Fibroblast of the conjunctiva (primary cell): Measurements from ENCODE around the gene MTR.
"Not testable (repeated sequence)": the region's sequence is repeated elsewhere in the genome, so short reads cannot be mapped to it uniquely, and the experiment has no call there.

Experiments used
- DNase-seq: peaks from one replicate; pipeline ENCODE4 v3.0.0-alpha.2; 2010; ENCODE audit warnings: low read depth

MTR gene

GRCh38 chr1:236904892-236905741, 110.0 kb downstream of the MTR start:
- DNase-seq: peak; percentile 65

DNA sequence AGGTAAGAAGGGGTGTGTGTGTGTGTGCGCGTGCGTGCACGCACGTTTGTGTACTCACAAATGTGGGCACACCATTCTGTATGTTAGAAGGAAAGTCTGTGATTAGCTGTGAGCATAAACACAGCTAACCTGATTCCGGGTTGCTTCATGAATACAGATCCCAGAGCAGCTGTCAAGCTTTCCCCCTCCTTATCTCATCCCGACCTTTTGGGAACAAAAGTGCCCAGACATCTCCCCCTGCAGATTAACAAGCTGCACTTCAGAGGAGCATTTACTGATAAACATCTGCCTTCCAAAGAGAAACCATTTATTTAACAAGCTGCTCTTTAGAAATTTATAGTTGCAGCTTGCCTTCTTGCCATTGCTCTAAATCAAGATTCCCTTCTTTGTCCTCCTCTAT, 112.1 kb downstream of the MTR start:
- no peak for DNase-seq

GRCh38 chr1:236908669-236909068, 113.6 kb downstream of the MTR start:
- DNase-seq: no peak

DNA sequence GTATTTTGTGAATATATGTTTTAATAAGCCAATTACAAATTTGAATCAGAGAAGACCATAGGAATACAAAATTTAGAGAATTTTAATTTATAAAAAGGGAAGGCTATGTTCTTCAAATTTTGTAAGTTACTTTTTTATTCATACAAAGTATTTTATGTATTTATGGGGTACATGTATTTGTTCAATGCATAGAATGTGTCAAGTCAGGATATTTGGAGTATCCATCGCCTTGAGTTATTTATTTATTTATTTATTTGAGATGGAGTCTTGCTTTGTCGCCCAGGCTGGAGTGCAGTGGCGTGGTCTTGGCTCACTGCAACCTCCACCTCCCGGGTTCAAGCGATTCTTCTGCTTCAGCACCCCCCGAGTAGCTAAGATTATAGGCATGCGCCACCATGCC, 116.0 kb downstream of the MTR start:
- not testable (repeated sequence) for DNase-seq

DNA sequence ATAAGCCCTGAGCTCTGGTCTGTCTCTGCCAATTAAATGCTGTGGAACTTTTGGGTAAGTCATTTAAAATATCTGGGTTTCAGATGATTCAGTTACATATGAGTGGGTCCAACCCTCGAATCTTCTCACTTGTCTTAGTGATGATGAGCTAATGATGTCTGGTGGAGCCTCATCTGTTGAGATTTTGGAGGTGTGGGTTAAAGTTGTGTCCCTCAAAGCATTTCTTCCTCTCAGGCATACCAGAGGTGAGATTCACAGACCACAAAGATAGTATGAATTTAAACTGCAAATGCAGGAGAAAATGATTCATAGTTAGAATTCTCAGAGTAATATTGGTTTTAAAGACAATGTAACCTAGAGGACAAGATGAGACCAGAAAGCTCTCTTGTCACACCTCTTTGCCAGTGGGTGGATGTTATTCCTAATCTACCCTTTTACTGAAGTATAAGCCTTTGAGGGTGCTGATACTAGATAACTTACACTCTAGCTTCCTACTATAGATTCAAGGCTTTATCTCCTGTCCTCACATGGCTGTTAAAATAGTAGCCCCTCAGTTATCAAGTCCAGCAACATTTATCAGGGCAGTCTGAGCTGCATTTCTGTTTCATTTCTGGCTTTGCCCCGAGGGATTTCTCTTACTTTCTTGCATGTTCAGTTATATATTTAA, 118.4 kb downstream of the MTR start:
- DNase-seq: no peak

DNA sequence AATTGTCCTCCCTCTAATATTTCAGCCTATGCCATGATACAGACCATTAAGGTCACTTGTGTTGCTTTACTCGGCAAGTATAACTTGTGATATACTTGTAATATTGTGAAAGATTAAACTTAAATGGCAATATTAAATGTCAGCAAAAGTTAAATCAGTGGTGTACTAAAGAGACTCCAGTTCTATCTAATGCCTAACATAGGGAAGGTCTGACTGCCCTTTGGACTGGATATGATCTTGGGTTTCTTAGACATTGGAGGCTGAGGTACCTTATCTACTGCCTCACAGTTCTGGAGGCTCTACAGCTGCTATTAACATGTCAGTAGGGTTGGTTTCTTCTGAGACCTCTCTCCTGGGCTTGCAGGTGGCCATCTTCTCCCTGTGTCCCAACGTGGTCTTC, 119.3 kb downstream of the MTR start:
- no peak for DNase-seq

- DNase-seq: no peak
Observed at GRCh38 chr1:236916131-236916800, 121.2 kb downstream of the MTR start.

DNA sequence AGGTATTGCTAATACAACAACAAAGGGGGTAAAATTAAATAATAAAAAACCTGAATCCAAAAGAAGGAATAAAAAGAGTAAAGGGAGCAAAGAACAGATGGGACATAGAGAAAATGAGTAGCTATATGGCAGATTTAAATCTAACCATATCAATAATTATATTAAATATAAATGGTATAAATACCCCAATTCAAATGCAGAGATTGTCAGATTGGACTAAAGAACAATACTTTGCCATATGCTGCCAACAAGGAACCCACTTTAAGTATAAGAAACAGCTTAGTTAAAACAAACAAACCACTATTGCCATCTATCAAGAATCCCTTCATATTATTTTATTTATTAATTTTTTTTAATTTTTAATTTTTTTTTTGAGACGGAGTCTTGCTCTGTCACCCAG, 122.4 kb downstream of the MTR start:
- no peak for DNase-seq

DNA sequence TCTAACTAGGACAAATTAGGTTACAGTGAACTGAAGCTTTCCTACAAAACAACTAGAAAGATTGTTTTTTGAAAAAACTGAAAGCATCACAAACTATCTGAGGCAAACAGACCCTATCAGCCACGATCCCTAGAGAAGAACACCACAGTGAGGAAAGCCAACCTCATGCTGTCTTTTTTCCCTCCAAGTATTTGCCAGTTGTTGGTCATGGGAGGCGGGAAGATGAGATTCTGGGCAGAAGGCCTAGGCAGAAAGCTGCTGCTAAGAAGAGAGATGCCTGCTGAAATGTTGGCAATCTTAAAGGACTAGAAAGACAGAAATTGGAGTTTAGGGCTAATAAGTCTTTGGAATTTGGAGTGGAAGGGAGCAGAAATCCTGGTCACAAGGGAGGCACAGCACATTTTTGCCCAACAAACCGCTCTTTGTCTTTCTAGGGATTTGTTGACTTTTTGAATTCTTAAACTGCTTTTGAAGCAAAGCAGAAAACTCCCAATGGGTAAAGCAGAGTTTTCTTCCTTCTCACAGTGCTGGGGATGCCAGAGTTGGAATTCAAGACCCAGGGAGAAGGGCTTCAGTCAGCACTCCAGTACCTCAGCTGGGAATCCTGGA, 125.3 kb downstream of the MTR start:
- DNase-seq: no peak

DNA sequence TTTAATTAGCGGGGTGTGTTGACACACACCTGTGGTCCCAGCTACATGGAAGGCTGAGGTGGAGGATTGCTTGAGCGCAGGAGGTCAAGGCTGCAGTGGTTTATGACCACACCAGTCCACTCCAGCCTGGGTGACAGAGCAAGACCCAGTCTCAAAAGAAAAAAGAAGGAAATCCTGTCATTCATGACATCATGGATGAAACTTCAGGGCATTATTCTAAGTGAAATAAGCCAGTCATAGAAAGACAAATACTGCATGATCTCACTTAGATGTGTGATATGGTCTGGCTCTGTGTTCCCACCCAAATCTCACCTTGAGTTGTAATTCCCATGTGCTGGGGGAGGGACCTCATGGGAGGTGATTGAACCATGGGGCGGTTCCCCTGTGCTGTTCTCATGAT, 126.5 kb downstream of the MTR start:
- no peak for DNase-seq

DNA sequence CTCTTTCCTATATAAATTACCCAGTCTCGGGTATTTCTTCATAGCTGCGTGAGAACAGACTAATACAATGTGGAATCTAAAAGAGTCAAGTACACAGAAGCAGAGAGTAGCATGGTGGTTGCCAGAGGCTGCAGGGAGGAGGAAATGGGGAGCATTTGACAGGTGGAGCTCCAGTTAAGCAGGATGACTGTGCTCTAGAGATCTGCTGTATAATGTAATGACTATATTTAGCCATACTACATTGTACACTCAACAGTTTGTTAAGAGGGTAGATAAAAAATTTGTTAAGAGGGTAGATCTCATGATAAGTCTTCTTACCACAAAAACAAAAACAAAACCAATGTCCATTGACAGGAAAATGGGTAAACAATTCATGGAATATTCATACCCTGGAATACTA, 127.1 kb downstream of the MTR start:
- DNase-seq: no peak

- no peak for DNase-seq
Observed at GRCh38 chr1:236925386-236925785, 130.3 kb downstream of the MTR start.

DNA sequence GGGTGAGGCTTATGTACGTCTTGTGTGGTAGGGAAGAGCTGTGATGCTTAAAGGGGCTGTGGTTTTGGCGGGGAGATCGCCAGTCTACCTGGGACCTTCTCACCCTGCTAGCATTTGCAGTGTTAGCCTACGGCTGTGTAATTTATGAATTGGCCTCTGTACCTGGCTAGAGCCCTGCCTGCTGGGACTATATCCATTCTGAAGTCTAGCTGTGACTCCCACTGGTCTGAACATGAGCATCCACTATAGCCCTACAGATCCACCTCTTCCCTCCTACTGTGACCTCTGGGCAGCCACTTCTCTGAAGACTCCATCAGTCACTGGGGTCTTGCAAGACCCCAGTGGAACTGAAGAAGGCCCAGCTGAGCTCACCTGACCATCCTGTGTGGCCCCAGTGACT, 135.4 kb downstream of the MTR start:
- DNase-seq: no peak

- no peak for DNase-seq
Observed at GRCh38 chr1:236938760-236939159, 143.7 kb downstream of the MTR start.

DNA sequence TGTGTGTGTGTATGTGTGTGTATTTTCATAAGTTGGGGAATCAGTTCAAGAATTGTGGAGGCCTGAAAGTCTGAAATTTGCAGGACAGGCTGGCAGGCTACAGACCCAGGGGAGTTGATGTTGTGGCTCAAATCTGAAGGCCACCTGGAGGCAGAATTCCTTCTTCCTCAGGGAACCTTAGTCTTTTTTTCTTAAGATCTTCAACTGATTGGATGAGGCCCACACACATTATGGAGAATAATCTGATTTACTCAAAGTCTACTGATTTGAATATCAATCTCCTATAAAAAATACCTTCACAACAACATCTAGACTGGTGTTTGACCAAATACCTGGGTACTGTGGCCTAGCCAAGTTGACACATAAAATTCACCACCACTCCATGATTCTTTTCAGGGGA, 147.3 kb downstream of the MTR start:
- DNase-seq: no peak

DNA sequence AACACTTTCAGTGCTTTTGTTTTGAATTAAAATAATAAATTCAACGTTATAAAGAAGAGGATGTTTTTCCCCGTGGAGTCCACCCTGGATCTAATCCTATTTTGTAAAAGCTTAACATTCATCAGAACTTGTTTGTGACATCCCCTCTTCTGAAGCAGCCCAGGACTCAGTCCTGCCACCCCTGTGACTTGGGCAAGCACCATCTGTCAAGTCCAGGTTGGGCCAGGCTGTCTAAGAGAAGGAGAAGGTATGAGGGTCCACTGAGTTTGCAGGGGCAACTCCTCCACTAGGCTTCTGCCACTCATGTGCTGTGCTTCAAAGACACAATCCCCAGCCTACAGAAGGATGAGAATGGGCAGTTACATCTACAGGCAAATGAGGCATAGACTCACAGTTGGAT, 149.5 kb downstream of the MTR start:
- DNase-seq: no peak

DNA sequence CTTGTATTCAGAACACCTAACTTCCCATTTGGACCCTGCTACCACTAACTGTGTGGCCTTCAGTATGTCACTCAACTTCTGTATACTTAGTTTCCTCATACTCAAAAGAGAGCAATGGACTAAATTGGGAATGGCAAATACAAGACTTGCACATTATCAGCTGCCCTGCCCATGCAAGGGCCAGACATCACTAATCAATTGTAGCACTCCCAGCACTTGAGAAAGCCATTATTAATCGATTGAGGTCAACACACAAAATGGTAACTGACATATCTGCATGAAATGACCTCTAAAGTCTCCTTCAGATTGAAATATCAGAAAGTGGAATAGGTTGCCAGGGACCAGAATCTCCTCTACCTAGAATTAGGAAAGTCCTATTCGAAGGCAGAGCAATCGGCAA, 149.9 kb downstream of the MTR start:
- no peak for DNase-seq

- DNase-seq: no peak
Observed at GRCh38 chr1:236947794-236948193, 152.7 kb downstream of the MTR start.

DNA sequence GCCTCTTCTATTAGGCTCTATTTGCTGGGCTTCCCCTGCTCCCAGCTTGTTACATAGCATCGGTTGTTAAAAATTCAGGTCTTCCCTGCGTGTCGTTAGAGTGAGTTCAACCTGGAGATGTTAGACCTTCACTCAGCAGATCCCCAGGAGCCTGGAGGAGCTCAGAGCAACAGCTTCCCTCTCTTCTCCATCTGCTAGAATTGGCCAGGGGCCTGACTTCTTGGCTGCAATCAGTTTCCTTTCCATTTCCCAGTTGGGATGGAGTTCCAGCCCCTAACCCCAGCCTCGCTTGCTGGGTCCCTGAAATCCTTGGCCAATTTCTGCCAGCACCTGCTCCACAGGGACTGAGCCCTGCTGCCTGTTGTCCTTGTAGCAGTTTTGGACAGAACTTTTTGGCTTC, 153.3 kb downstream of the MTR start:
- no peak for DNase-seq

GRCh38 chr1:236948996-236949395, 153.9 kb downstream of the MTR start:
- DNase-seq: no peak

GRCh38 chr1:236950365-236950764, 155.3 kb downstream of the MTR start:
- DNase-seq: no peak

GRCh38 chr1:236951672-236952071, 156.6 kb downstream of the MTR start:
- DNase-seq: no peak
